ENCODE results near the gene KCNA2.

KCNA2 gene

GRCh38 chr1:110610084-110610483, 3.9 kb upstream of the KCNA2 start:
- H3K4me3 ChIP-seq (ENCODE audit: low read depth, low read length), result no peak overlapping the region
- TF ChIP-seq, protein P1, sequence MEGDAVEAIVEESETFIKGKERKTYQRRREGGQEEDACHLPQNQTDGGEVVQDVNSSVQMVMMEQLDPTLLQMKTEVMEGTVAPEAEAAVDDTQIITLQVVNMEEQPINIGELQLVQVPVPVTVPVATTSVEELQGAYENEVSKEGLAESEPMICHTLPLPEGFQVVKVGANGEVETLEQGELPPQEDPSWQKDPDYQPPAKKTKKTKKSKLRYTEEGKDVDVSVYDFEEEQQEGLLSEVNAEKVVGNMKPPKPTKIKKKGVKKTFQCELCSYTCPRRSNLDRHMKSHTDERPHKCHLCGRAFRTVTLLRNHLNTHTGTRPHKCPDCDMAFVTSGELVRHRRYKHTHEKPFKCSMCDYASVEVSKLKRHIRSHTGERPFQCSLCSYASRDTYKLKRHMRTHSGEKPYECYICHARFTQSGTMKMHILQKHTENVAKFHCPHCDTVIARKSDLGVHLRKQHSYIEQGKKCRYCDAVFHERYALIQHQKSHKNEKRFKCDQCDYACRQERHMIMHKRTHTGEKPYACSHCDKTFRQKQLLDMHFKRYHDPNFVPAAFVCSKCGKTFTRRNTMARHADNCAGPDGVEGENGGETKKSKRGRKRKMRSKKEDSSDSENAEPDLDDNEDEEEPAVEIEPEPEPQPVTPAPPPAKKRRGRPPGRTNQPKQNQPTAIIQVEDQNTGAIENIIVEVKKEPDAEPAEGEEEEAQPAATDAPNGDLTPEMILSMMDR (IDR thresholded peaks at IDR 0.05; ENCODE audit: borderline replicate concordance, insufficient read depth, low read depth, low read length), result no peak

DNA sequence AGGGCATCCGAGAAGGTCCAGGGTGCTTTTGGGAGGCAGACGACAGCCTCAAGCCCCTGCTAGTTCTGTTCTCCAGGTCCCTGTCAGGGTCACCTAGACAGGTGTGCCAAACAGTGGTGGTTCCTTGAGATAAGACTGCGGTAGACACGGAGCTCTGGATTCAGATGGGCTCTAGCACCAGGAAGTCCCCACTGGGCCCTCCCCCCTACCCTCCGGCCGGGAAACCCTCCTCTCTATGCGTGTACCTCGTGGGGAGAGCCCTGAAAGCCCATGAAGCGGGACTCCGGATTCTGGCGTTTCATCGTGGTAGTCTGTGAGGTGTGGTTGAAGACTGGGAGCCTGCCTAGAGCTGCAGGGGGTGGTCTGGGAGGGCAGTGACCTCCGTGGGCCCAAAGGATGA, 2.1 kb upstream of the KCNA2 start:
- H3K4me3 ChIP-seq (ENCODE audit: low read depth, low read length), result no peak overlapping the region
- TF ChIP-seq, protein P1 (IDR thresholded peaks at IDR 0.05; ENCODE audit: borderline replicate concordance, insufficient read depth, low read depth, low read length), result no peak

DNA sequence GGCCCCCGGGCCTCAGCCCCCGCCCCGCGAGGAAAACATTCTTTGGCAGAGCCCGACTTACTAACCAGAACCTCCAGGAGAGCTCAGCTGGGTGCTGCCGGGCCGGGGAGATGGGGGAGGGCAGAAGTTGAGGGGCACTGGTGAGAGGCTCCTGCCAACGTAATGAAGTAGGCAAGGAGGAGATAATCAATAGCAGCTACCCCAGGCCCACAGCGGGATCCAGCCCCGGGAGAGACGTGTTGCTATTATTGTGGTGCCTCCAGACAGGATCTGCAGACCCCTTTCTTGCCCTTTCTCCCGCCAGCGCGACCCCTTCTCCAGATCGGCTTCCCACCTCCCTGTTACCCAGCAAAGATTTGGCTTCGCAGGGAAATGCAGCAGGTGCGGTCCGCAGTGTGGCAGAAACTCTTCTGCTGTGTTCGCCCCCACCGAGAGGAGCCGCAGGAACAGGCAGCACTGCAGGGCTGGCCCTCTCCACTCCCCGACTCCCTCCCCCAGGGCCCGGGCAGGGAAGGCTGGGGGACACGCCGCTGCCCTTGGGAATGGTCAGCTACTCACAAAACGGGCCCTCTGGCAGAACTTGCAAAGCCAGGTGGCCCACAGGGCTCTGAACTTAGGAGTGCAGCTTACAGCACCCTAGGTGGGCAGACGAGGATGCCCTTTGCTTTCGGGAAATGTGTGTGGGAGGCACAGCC, 1.5 kb upstream of the KCNA2 start:
- TF ChIP-seq, protein P1 (IDR thresholded peaks at IDR 0.05; ENCODE audit: borderline replicate concordance, insufficient read depth, low read depth, low read length), result no peak
- H3K4me3 ChIP-seq (ENCODE audit: low read depth, low read length), result no peak overlapping the region

DNA sequence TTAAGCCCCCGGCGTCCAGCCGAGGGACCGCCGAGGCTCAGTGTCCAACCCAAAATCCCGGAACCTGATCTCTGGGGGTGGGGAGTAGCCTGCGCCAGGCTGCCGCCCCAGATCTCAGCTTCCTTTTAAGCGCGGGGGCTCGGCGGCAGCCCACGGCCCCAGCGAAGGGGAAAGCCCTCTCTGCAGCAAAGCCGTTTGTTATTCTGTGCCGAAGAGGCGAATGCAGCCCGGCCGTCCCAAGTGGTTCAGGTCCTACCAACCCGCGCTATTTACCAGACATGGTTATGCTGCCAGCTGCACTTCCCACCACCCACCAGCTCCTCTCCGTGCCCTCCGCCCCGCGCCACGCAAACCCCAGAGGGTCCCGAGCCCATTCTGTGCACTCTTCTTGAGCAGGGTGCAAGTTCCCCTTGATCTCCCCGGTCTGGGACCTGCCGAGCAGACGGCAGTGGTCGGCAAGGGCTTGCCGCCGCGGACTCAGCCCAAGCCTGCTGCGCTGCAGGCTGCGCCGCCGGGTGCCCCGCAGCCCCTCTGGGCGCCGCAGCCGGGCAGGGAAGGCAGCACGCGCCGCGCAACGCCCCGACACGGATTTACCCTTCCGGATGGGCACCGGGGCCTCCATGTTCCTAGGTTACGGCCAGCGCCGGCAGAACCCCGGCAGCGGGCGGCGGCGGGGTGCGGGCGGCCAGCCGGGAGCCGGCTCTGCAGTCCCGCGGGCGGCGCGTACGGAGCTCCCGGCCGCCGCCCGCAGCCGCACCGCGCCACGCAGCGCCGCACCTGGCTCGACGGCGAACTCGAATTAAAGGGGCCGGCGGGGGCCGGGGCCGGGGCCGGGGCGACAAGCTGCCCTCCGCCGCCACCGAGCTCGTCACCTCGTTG, 738 bp upstream of the KCNA2 start:
- TF ChIP-seq, protein P1 (IDR thresholded peaks at IDR 0.05; ENCODE audit: borderline replicate concordance, insufficient read depth, low read depth, low read length), result no peak
- H3K4me3 ChIP-seq (ENCODE audit: low read depth, low read length), result no peak overlapping the region

DNA sequence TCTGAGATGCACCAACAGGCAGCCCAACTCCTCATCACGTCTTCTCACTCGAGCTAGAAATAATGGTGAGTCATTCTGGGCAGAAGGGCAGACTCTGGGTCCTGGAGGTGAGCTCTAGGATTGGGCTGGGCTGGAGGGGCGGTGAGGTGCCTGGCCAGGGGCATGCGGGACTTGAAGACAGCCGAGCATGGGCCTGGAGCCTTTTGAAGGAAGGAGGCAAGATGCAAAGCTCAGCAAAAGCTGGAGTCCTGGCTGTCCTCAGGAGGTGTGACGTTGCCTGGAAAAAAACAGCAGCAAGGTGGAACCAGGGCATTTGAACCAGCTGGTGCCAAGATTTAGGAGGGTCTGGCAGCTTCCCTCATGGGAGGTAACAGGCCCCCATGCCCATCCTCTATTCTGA, 712 bp downstream of the KCNA2 start:
- H3K4me3 ChIP-seq (ENCODE audit: low read depth, low read length), result no peak overlapping the region
- TF ChIP-seq, protein P1 (IDR thresholded peaks at IDR 0.05; ENCODE audit: borderline replicate concordance, insufficient read depth, low read depth, low read length), result no peak

GRCh38 chr1:110604586-110605148, 1.5 kb downstream of the KCNA2 start:
- TF ChIP-seq, protein P1 (IDR thresholded peaks at IDR 0.05; ENCODE audit: borderline replicate concordance, insufficient read depth, low read depth, low read length), result no peak
- H3K4me3 ChIP-seq (ENCODE audit: low read depth, low read length), result no peak overlapping the region
